Effector memory CD4-positive, alpha-beta T cell (primary cell): Measurements from ENCODE around the gene MDM4.

ENCODE experiments used
- DNase-seq, 3 donors: peaks; one replicate each; pipeline ENCODE4 v3.0.0-alpha.2; 2020
- H3K27ac ChIP-seq: 2 replicates; pipeline ENCODE4 v1.7.0; 2013; ENCODE audit warnings: mild to moderate bottlenecking, low read length, moderate library complexity; ENCODE audit not compliant: insufficient read depth, poor library complexity, severe bottlenecking
- H3K27me3 ChIP-seq: replicated peaks from 2 replicates; pipeline ENCODE4 v1.7.0; 2013; ENCODE audit warnings: mild to moderate bottlenecking, low read length; ENCODE audit not compliant: insufficient read depth, control insufficient read depth, poor library complexity, severe bottlenecking
- H3K36me3 ChIP-seq: 2 replicates; pipeline ENCODE4 v1.7.0; 2013; ENCODE audit warnings: mild to moderate bottlenecking, low read length, moderate library complexity; ENCODE audit not compliant: control insufficient read depth, insufficient read depth
- H3K4me1 ChIP-seq: 2 replicates; pipeline ENCODE4 v1.7.0; 2013; ENCODE audit warnings: low read length, mild to moderate bottlenecking; ENCODE audit not compliant: control insufficient read depth, insufficient read depth, poor library complexity, severe bottlenecking
- H3K4me3 ChIP-seq: 2 replicates; pipeline ENCODE4 v1.7.0; 2013; ENCODE audit warnings: low read length, low read depth, mild to moderate bottlenecking; ENCODE audit not compliant: insufficient read depth, poor library complexity, severe bottlenecking
- H3K9me3 ChIP-seq: 2 replicates; pipeline ENCODE4 v1.7.0; 2013; ENCODE audit warnings: mild to moderate bottlenecking, low read length, moderate library complexity; ENCODE audit not compliant: control insufficient read depth
- total RNA-seq, 3 donors: gene quantifications; one replicate each; lab custom pipeline; 2026; lab: John Stamatoyannopoulos, UW

MDM4 gene
- 246 to 295 (median 249) reads per million in 3 donors for total RNA-seq

DNA sequence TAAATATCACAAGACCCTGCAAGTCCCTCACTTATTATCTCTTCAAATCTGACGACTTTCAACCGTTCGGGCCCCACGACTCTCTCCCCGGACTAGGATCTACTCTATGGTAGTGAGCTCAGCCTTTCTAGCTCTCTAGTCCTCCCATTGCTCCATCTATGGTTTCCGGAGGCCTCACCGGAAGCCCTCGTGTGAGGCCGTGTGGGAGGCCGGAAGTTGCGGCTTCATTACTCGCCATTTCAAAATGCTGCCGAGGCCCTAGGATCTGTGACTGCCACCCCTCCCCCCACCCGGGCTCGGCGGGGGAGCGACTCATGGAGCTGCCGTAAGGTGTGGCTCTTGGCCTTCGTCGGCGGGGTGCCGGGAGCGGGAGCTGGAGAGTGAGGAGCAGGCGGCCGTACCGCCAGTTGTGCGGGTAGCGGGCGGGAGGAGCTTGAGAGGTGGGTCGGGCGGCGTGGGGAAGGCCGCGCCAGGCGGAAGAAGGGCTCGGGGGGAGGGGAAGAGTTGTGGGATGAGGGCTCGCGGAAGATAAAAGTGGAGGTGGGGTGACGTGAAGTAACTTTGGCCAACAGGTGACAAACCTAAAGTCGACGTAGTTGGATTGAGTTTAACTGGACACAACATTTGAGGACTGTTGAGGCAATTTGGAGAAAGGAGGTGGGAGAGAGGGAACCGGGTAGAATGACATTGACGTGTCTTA, at the start of gene MDM4:
Gene MDM4 (plus strand): TSS at position 227 of the 700 bp plus-strand sequence. CDS start 9,113 bp downstream, outside the sequence.
- Histone ChIP-seq H3K36me3 (peaks cover 14% of the 10 kb centered on the region), H3K27ac (peak within 1 kb of the TSS; percentile 97), H3K4me3 (peak within 1 kb of the TSS; percentile 69), H3K27me3 (no peaks in the 10 kb centered on the region), H3K4me1 (peaks cover 32% of the 10 kb centered on the region), H3K9me3 (no peaks in the 10 kb centered on the region)
- peak; percentile 88 to 89 (median 88) for DNase-seq

- no peak overlapping the region for H3K4me3 ChIP-seq
- peaks cover 15% of the 10 kb centered on the region for H3K36me3 ChIP-seq
- DNase-seq: no peak
- H3K4me1 ChIP-seq: peaks cover 35% of the 10 kb centered on the region
- H3K27me3 ChIP-seq: no peaks in the 10 kb centered on the region
- no peak overlapping the region for H3K27ac ChIP-seq
- no peaks in the 10 kb centered on the region for H3K9me3 ChIP-seq
These were observed 49.5 kb upstream of the MDM4 start for GRCh38 chr1:204466416-204467405.

GRCh38 chr1:204468206-204468605, 48.0 kb upstream of the MDM4 start:
- H3K36me3 ChIP-seq: peaks cover 15% of the 10 kb centered on the region
- H3K27ac ChIP-seq: no peak overlapping the region
- no peak overlapping the region for H3K4me3 ChIP-seq
- DNase-seq: no peak
- H3K27me3 ChIP-seq: no peaks in the 10 kb centered on the region
- no peaks in the 10 kb centered on the region for H3K9me3 ChIP-seq
- H3K4me1 ChIP-seq: peaks cover 20% of the 10 kb centered on the region

DNA sequence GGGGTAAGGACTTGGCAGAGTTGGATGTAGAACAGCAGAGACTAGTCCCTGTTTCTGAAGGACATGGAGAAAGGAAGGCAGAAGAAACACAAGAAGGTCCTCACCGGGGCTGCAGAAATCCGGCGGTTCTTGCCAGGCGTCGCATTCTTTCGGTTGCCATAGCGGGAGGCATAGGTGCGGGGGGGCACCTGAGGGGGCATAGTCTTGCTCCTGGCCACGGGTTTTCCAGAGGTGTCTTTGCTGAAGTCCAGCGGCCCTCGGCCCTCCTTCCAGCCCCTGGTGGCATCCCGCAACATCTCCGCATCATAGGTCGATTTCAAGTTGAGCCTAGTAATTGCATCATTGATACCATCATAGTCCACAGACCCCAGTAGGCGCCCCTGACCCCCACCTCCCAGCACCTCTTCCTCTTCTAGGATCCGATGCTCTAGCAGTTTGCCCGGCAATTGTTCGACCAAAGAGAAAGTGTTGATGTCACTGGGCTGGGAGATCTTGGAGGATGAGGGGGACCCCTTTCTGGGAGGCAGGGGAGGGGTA, 47.4 kb upstream of the MDM4 start:
- H3K36me3 ChIP-seq: peaks cover 15% of the 10 kb centered on the region
- H3K4me1 ChIP-seq: peaks cover 15% of the 10 kb centered on the region
- no peaks in the 10 kb centered on the region for H3K27me3 ChIP-seq
- H3K4me3 ChIP-seq: no peak overlapping the region
- DNase-seq: no peak
- no peak overlapping the region for H3K27ac ChIP-seq
- H3K9me3 ChIP-seq: no peaks in the 10 kb centered on the region

GRCh38 chr1:204469304-204469703, 46.9 kb upstream of the MDM4 start:
- DNase-seq: no peak
- H3K4me3 ChIP-seq: no peak overlapping the region
- peaks cover 11% of the 10 kb centered on the region for H3K4me1 ChIP-seq
- H3K27ac ChIP-seq: no peak overlapping the region
- peaks cover 15% of the 10 kb centered on the region for H3K36me3 ChIP-seq
- H3K9me3 ChIP-seq: no peaks in the 10 kb centered on the region
- no peaks in the 10 kb centered on the region for H3K27me3 ChIP-seq

DNA sequence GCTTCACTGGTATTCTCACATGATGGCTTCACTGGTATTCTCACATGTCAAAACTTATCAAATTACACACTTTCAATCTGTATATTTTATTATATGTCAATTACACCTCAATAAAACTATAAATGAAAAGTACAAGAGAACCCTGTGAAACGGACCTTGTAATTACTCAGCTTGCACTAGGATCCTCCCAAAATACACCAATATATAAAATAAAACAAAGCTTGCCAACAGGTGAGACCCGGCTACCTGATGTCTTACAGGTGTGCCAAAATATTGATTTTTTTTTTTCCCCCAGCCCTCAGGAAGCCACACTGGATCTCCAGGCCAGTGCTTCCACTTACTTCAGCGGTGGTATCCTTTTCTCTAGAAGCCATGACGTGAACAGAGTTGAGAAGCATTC, 44.5 kb upstream of the MDM4 start:
- peaks cover 15% of the 10 kb centered on the region for H3K4me1 ChIP-seq
- H3K9me3 ChIP-seq: no peaks in the 10 kb centered on the region
- no peak overlapping the region for H3K27ac ChIP-seq
- H3K4me3 ChIP-seq: no peak overlapping the region
- H3K36me3 ChIP-seq: peaks cover 15% of the 10 kb centered on the region
- H3K27me3 ChIP-seq: no peaks in the 10 kb centered on the region
- no peak for DNase-seq

- H3K36me3 ChIP-seq: peaks cover 15% of the 10 kb centered on the region
- H3K27ac ChIP-seq: no peak overlapping the region
- peaks cover 15% of the 10 kb centered on the region for H3K4me1 ChIP-seq
- H3K27me3 ChIP-seq: no peaks in the 10 kb centered on the region
- no peak overlapping the region for H3K4me3 ChIP-seq
- no peak for DNase-seq
- no peaks in the 10 kb centered on the region for H3K9me3 ChIP-seq
These were observed 43.5 kb upstream of the MDM4 start for GRCh38 chr1:204472660-204473059.

- no peak for DNase-seq
- Histone ChIP-seq H3K9me3 (no peaks in the 10 kb centered on the region), H3K36me3 (peaks cover 13% of the 10 kb centered on the region), H3K4me1 (peaks cover 15% of the 10 kb centered on the region), H3K27ac (no peak overlapping the region), H3K4me3 (no peak overlapping the region), H3K27me3 (no peaks in the 10 kb centered on the region)
These were observed 42.7 kb upstream of the MDM4 start for GRCh38 chr1:204473400-204473965.

DNA sequence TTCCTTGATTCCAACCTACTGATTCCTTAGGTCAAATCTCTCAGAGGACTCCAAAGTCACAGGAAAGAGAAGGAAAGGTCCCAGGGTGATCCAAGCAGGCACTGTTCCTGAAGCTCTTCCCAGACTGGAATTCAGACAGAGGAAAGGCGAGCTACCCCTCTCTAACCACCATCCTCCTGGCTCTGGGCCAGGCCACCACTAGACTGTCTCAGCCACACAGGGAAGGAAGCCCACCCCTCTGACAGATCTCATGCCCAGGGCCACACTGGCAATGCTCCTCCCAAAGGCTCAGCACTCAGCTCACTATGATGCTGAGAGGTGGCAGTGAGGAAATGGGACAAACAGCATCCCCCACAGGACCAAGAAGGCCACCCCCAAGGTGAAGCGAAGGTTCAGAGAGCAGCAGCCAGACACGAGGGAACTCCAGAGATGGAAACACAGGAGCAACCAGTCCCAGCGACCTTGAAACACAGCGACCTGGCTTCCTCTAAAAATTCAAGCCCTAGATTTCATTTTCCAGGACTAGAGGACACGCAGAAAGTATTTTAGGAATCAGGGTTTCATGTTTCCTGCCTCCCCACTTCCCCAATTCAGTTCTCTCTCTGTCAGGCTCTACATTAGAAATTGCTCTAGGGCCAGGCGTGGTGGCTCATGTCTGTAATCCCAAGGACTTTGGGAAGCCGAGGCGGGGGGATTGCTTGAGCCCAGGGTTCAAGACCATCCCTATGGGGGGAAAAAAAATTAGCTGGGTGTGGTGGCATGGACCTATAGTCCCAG, 40.4 kb upstream of the MDM4 start:
- H3K4me1 ChIP-seq: peaks cover 15% of the 10 kb centered on the region
- H3K4me3 ChIP-seq: no peak overlapping the region
- no peak for DNase-seq
- no peak overlapping the region for H3K27ac ChIP-seq
- no peaks in the 10 kb centered on the region for H3K27me3 ChIP-seq
- H3K9me3 ChIP-seq: no peaks in the 10 kb centered on the region
- no peaks in the 10 kb centered on the region for H3K36me3 ChIP-seq
